GM12878 (cell line): Measurements from ENCODE around the gene BICD1. TPM values are rescaled to one million over a fixed set of nuclear protein-coding genes. Genes with fewer than 3 reads are reported as not detected.

Experiments used
- ATAC-seq: fragments of 200-7000 bp; cut with Tn5 transposase; 3 replicates; pipeline ENCODE4 v1.9.1; 2020; ENCODE audit warnings: mild to moderate bottlenecking, moderate library complexity
- BruUV-seq: library from RNA; stranded (reverse); fragments of 400-500 nt; replicated peaks from 2 replicates; lab custom pipeline; 2021; lab: Mats Ljungman, UMichigan
- CTCF ChIA-PET: fragments of 300-600 bp; sonication (Branson Sonifier 250); formaldehyde crosslinking; extraction: SDS; loops from one replicate; lab custom pipeline; 2021; ENCODE audit warnings: inconsistent platforms; lab: Yijun Ruan, JAX
- POLR2A ChIA-PET: fragments of 350-600 bp; formaldehyde crosslinking; extraction: SDS; loops from one replicate; lab custom pipeline; 2021; ENCODE audit warnings: inconsistent platforms; lab: Charles Lee
- RAD21 ChIA-PET: fragments of 300-600 bp; sonication (Branson Sonifier 250); formaldehyde crosslinking; loops from one replicate; lab custom pipeline; 2023; ENCODE audit warnings: antibody characterized with exemption; ENCODE audit not compliant: unreplicated experiment; lab: Charles Lee
- SMC1A ChIA-PET: fragments of 300-600 bp; sonication (Branson Sonifier 250); formaldehyde crosslinking; loops from one replicate; lab custom pipeline; 2023; ENCODE audit not compliant: unreplicated experiment, uncharacterized antibody; lab: Charles Lee
- DNase-seq: peaks from one replicate; pipeline ENCODE4 v3.0.0-alpha.2; 2011; ENCODE audit warnings: low read depth, low spot score
- FAIRE-seq: peaks from 3 replicates; lab custom pipeline; 2011; peaks lifted over from hg19 to GRCh38; lab: Jason Lieb, UNC
- H2AFZ ChIP-seq: 2 replicates; pipeline ENCODE4 v1.6.0; 2011; ENCODE audit warnings: low read depth, low read length, control low read depth; ENCODE audit not compliant: control insufficient read depth
- H3K27ac ChIP-seq: 2 replicates; pipeline ENCODE4 v1.5.1; 2011; ENCODE audit warnings: control low read depth; ENCODE audit not compliant: control insufficient read depth, insufficient read depth
- H3K27me3 ChIP-seq, 2 experiments: replicated peaks in 1 of 2; 2 replicates each; pipeline versions ENCODE4 v1.6.0 to v1.6.1; 2011; ENCODE audit warnings: low read length in 1 of 2; ENCODE audit not compliant: control insufficient read depth in 2 of 2, insufficient read depth in 2 of 2
- H3K36me3 ChIP-seq, 2 experiments: 2 replicates each; pipeline ENCODE4 v1.5.1; 2011; ENCODE audit warnings: low read length in 1 of 2; ENCODE audit not compliant: control insufficient read depth in 2 of 2, insufficient read depth in 2 of 2
- H3K4me1 ChIP-seq: 2 replicates; pipeline ENCODE4 v1.6.1; 2011; ENCODE audit warnings: mild to moderate bottlenecking, low read length, moderate library complexity, mixed read lengths; ENCODE audit not compliant: control insufficient read depth, insufficient read depth
- H3K4me2 ChIP-seq: 2 replicates; pipeline ENCODE4 v1.6.0; 2011; ENCODE audit warnings: control low read depth; ENCODE audit not compliant: control insufficient read depth, insufficient read depth
- H3K4me3 ChIP-seq: fragments of 200-600 bp; sonication (generic); 2 replicates; pipeline ENCODE4 v1.5.1; 2016
- H3K79me2 ChIP-seq: 2 replicates; pipeline ENCODE4 v1.6.0; 2011; ENCODE audit warnings: low read length; ENCODE audit not compliant: control insufficient read depth, insufficient read depth
- H3K9ac ChIP-seq: 2 replicates; pipeline ENCODE4 v1.8.0; 2011; ENCODE audit warnings: low read length, control low read depth, mixed read lengths; ENCODE audit not compliant: control insufficient read depth, insufficient read depth
- H3K9me3 ChIP-seq: replicated peaks from 3 replicates; pipeline ENCODE4 v1.5.1; 2011; ENCODE audit warnings: mild to moderate bottlenecking, low read length; ENCODE audit not compliant: control insufficient read depth, insufficient read depth
- H4K20me1 ChIP-seq: 2 replicates; pipeline ENCODE4 v1.6.0; 2011; ENCODE audit not compliant: control insufficient read depth, insufficient read depth
- ATF2 ChIP-seq: IDR thresholded peaks from 2 replicates; pipeline ENCODE4 v1.6.1; 2012; ENCODE audit warnings: low read length, inconsistent platforms
- CHD4 ChIP-seq: fragments of 200-600 bp; sonication (generic); IDR thresholded peaks from 2 replicates; pipeline ENCODE4 v1.6.1; 2016; ENCODE audit warnings: mild to moderate bottlenecking
- E2F8 ChIP-seq: fragments of 450-650 bp; IDR thresholded peaks from 2 replicates; pipeline ENCODE4 v1.6.1; 2018; ENCODE audit warnings: mild to moderate bottlenecking, low read depth, moderate library complexity; ENCODE audit not compliant: partially characterized antibody
- EZH2 ChIP-seq: IDR thresholded peaks from 2 replicates; pipeline ENCODE4 v1.6.1; 2012; ENCODE audit warnings: low read depth, mild to moderate bottlenecking, control low read depth, inconsistent platforms, low read length, borderline replicate concordance; ENCODE audit not compliant: control insufficient read depth
- PAX8 ChIP-seq: fragments of 450-650 bp; IDR thresholded peaks from 2 replicates; pipeline ENCODE4 v1.6.1; 2017; ENCODE audit warnings: mild to moderate bottlenecking, moderate library complexity
- PML ChIP-seq: IDR thresholded peaks from 2 replicates; pipeline ENCODE4 v1.6.1; 2012; ENCODE audit warnings: low read length, inconsistent platforms
- SPI1 ChIP-seq: IDR thresholded peaks from 2 replicates; pipeline ENCODE4 v1.6.1; 2011; ENCODE audit warnings: low read depth, mild to moderate bottlenecking, low read length, moderate library complexity, borderline replicate concordance; ENCODE audit not compliant: insufficient read depth
- TBL1XR1 ChIP-seq: IDR thresholded peaks from 2 replicates; pipeline ENCODE4 v1.6.1; 2012; ENCODE audit warnings: low read depth, low read length, improper control_type of control experiment
- WGBS: methylation state at CpG from one replicate; pipeline ENCODE4 v1.1.6; 2016; ENCODE audit warnings: low lambda C conversion rate; ENCODE audit not compliant: insufficient replicate concordance, insufficient coverage; ENCODE audit errors: missing lambda C conversion rate; 5-methylcytosine and 5-hydroxymethylcytosine counted together
- in situ Hi-C: fragments of 300-500 bp; cut with MboI; formaldehyde crosslinking; loops from 9 replicates; pipeline ENCODE4 v1.14.3; 2018; ENCODE audit warnings: mixed read lengths
- intact Hi-C: fragments of 100-400 bp; cut with micrococcal nuclease; formaldehyde crosslinking; loops from one replicate; pipeline ENCODE4 v1.14.2; 2022; ENCODE audit not compliant: unreplicated experiment
- polyA plus RNA-seq, 11 experiments: library from polyadenylated mRNA; depleted of rRNA in 4 of 11; unstranded in 6 of 11; stranded (reverse) in 5 of 11; fragments of >200 nt; fragmentation: Nextera tagmentation in 4 of 11; fragmentation: Illumina TruSeq in 1 of 11; extraction: Ambion mirVana in 4 of 11; extraction: Trizol in 1 of 11; gene quantifications; 1 replicate in 1 of 11; 2 replicates in 10 of 11; pipeline versions ENCODE4 v1.2.1 to v1.2.3, GENCODE V29; 2011 to 2016; ENCODE audit warnings: inconsistent platforms in 2 of 11, missing spikeins in 2 of 11, low read depth in 1 of 11
- total RNA-seq, 4 experiments: library from RNA; depleted of rRNA in 3 of 4; stranded (reverse); fragments of >200 nt in 3 of 4; fragmentation: Illumina TruSeq in 1 of 4; extraction: Trizol in 1 of 4; gene quantifications; 2 replicates each; pipeline versions ENCODE4 v1.2.1 to v1.2.3, GENCODE V29; 2013 to 2021

The BICD1 gene
- total and polyA plus RNA-seq, 10 of the 15 experiments (the other 5 are each of a cell fraction or from before 2014, with no cell fraction given) = 4.7 to 32.5 (median 14.4) TPM

DNA sequence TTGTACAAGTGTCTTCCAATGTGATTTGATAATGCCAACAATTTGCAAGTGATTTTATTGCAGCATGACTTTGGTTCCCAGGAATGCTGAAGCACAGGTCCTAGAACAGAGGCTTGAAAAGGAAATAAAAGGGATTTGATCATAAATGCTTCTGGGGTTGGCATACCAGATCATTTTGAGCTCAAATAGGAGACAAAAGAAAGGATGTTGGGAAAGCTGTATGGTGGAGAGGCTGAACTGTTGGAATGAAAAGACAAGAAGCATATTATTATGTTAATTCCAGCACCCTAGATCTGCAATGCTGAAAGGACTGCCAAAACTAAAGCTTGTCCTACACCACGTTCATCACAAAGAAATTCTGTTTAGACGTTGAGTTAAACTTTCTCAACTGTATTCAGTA is 143.1 kb downstream of the BICD1 start:
- H3K4me3 ChIP-seq = no peak overlapping the region
- FAIRE-seq = peak; percentile 52
- 0 out of 4 replicates have a peak, but pooled peaks cover 0 to 2% of the 10 kb centered on the region in 2 experiments for H3K36me3 ChIP-seq
- H3K4me2 ChIP-seq = no peak overlapping the region
- H3K9me3 ChIP-seq = peaks cover 2% of the 10 kb centered on the region; the same call in 1 of the 3 replicates
- no peak overlapping the region for H2AFZ ChIP-seq
- no peak for TF ChIP-seq EZH2
- no peak for TF ChIP-seq CHD4
- no peak for TF ChIP-seq E2F8
- TF ChIP-seq PML = no peak
- TF ChIP-seq ATF2 = no peak
- no peak for TF ChIP-seq TBL1XR1
- no peak for TF ChIP-seq PAX8
- TF ChIP-seq SPI1 = no peak
- ChIA-PET SMC1A (interaction anchor here (1.4 to 1.6 kb wide), 2 partner anchors 13 to 22 kb away, joined by 4 read pairs; no protein-coding TSS in a partner anchor), CTCF (no interaction called here), POLR2A (no interaction called here), RAD21 (interaction anchor here (1.2 to 1.5 kb wide), 2 partner anchors 22 to 143 kb away, joined by 3 read pairs; no protein-coding TSS in a partner anchor)
- WGBS = 98% methylated on average over 2 of the region's 2 CpGs
- H3K27ac ChIP-seq = no peak overlapping the region
- no peak for DNase-seq
- no peaks in the 10 kb centered on the region for H3K27me3 ChIP-seq
- H4K20me1 ChIP-seq = no peaks in the 10 kb centered on the region
- intact Hi-C loops (loop anchor here (5.0 kb wide), 1 partner anchor 112 kb away; no protein-coding TSS in a partner anchor), in situ Hi-C loops (no loop called here)
- BruUV-seq = no TSS peak
- no peak overlapping the region for H3K9ac ChIP-seq
- H3K79me2 ChIP-seq = no peaks in the 10 kb centered on the region
- no peak for ATAC-seq
- H3K4me1 ChIP-seq = peaks cover 13% of the 10 kb centered on the region
